Activated CD8-positive, alpha-beta memory T cell treated with anti-CD3 and anti-CD28 coated beads, Interleukin-2, amount 50 U/mL, for 24 hours (primary cell): ENCODE results near the gene ART5.

Experiments used
- DNase-seq: peaks from one replicate; pipeline ENCODE4 v3.0.0-alpha.2; 2020; ENCODE audit errors: extremely low read depth

The ART5 gene, protein sequence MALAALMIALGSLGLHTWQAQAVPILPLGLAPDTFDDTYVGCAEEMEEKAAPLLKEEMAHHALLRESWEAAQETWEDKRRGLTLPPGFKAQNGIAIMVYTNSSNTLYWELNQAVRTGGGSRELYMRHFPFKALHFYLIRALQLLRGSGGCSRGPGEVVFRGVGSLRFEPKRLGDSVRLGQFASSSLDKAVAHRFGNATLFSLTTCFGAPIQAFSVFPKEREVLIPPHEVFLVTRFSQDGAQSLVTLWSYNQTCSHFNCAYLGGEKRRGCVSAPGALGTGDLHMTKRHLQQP

DNA sequence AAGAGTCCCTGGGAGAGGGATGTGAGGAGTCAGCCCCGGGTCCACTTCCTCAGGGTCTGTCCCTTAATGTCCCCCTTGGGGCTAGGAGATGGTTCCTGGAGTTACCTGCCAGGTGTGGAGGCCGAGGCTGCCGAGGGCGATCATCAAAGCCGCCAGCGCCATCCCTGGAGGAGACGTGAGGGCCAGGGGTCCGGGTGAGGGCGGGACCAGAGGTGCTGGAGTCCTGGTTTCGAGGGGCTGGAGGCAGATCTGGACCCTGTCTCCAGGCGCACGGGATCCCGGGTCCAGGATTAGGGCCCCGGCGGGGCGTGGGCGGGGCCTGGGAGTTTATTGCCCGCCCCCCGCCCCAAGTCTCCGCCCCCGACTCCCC is at the start of gene ART5:
Gene ART5, minus strand, starts transcription at position 292 of the 370 bp plus-strand sequence. Its CDS starts 130 bp downstream, at position 162.
- no peak for DNase-seq

DNA sequence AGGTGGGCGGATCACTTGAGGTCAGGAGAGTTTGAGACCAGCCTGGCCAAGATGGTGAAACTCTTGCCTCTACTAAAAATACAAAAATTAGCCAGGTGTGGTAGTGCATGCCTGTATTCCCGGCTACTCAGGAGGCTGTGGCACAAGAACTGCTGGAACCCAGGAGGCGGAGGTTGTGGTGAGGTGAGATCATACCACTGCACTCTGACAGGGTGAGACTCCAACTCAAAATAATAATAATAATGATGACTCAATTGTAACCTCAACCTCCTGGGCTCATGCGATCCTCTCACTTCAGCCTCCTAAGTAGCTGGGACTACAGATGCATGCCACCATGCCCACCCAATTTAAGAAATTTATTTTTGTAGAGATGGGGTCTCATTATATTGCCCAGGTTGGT is 45.0 kb upstream of the ART5 start:
- no peak for DNase-seq

DNA sequence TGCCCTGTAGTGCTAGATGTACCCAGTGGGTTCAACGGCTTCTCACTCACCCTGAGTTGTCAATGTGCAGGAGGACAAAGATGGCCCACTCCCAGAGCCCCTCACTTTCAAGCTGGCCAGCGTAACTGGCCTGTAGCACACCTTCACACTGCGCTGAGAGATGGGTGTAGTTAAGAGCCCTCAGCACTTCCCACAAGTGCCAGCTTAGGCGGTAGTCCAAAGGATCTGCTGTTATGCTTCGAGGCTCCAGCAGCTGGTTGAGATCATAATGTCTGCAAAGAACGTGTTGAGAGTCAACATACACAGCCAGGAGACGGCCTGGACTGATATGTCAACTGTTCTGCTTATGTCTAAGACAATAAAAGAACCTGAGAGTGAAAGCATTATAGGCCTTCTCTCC is 44.1 kb upstream of the ART5 start:
- DNase-seq = no peak

- DNase-seq = no peak
These were observed 43.0 kb upstream of the ART5 start for GRCh38 chr11:3684819-3685172.

DNA sequence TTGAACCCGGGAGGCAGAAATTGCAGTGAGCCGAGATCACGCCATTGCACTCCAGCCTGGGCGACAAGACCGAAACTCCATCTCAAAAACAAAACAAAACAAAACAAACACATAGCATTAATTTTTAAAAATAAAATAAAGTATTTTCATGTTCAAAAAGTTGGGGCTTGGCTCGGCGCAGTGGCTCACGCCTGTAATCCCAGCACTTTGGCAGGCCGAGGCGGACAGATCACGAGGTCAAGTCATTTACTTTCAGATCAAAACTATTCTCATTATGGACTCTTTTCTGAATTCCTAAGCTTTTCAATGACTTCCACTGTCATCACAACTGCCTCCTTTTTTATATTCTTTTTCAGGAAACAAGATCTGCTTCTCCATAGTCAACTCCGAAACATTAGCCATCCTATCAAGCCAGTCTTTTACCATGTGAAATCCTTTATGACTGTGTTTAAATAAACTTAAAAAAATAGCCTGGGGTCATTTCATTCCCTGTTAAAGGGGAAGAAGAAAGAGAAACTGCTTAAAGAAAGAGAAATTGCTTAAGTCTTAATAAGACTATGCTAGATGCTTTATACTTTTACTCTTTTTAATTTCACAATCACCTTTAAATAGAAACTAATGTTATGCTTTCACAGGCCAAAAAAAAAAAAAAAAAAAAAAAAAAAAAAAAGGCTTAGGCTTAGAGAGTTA is 42.5 kb upstream of the ART5 start:
- no peak for DNase-seq

DNA sequence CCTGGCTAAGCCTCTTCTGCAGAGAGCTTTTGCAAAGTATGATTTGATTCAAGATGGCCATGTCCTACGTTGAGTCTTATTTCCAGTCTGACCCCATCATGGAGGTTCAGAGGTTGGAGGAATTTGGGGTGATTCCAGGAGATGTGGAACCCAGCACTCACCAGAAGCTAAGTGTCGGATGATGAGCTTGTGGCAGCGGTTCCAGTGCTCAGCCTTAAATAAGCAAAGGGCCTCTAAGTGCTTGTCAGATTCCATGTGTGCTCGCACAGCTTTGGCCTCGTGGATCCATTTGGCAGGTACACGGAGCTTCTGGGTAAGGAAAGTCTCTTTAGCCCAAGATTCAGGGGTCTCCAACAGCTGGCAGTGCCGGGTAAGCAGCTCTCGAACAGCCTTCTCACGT is 41.2 kb upstream of the ART5 start:
- DNase-seq = no peak

DNA sequence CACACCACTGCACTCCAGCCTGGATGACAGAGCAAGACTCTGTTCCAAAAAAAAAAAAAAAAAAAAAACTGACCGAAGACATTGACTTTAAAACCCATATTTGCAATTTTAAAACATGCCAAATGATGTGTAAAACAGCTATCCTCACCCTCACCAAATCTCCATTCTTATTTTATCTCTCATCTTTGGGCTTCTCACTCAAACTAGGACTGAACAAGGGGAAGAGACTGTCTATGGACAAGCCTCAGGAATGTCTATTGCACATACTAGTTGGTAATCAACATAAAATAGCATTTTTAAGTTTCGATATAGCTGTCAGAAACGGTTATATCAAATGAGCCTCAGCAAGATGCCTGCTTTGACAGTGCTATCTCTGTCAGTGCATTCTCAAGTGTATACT is 37.3 kb upstream of the ART5 start:
- no peak for DNase-seq

GRCh38 chr11:3675971-3676370 is 34.2 kb upstream of the ART5 start:
- DNase-seq = no peak

GRCh38 chr11:3674189-3674588 is 32.4 kb upstream of the ART5 start:
- no peak for DNase-seq

- DNase-seq = no peak
These were observed 29.8 kb upstream of the ART5 start, which contains the start of gene CHRNA10 for GRCh38 chr11:3671334-3672254. Gene CHRNA10, minus strand, starts transcription at chr11:3671384. Its CDS starts 72 bp downstream, at chr11:3671312.

DNA sequence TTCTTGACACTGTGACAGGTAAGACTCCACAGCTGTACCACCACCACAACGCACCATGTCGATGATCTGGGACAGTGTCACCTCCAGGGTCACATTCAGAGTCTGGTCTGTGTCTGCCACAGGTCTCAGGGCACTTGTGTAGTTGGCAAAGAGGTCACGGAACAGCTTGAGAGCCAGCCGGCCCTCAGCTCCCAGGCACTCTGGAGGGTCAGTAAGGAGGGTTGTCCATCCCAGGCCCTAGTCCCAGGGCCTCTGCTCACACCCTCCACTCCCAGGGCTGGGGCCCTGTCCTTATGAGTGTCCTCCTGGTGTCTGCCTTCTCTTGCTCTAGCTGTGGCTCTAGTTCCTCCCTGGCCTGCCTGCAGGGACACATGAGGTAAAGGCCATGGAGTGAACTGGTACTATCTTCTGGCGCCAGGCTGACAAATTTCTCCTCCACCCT is 28.0 kb upstream of the ART5 start:
- DNase-seq = no peak

DNA sequence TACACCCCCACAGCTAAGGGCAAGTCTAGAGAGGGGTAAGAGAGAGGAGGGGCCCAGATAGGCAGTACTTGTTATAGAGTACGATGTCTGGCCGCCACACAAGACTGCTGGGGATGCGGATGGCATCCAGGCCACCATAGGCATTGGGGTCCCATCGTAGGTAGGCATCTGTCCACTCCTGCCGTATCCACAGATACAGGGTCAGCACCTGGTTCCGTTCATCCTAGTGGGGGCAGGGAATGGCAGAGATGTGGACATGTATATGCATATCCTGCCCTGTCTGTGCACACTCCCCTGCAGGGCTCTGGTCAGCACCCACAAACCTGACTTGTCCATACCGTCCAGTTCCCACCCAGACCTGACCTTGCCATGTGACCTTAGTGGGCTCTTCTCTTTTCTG is 27.3 kb upstream of the ART5 start:
- DNase-seq = no peak

- DNase-seq = no peak
These were observed 25.6 kb upstream of the ART5 start for GRCh38 chr11:3667149-3668035.

DNA sequence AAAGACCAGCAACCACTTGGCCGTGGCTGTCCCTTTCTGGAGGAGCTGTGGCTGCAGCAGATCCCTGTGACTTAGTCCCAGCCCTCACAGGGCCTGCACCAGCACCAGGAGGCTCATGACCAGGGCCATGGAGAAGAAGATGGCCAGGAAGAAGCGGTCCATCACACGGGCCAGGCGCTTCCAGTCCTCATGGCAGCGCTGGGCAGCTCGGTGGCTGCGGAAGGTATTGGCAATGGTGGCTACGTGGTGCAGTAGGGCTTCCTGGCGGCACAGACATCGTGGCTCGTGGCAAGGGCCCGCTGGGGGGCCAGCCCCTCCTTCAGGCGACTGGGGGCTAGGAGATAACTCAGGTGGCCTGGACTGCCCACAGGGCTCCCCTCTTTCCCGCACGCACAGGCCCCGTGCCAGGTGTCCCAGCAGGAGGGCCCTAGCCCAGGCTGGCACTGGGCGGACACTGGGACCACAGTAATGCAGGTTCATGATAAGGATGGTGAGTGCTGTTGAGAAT is 24.3 kb upstream of the ART5 start:
- DNase-seq = no peak

DNA sequence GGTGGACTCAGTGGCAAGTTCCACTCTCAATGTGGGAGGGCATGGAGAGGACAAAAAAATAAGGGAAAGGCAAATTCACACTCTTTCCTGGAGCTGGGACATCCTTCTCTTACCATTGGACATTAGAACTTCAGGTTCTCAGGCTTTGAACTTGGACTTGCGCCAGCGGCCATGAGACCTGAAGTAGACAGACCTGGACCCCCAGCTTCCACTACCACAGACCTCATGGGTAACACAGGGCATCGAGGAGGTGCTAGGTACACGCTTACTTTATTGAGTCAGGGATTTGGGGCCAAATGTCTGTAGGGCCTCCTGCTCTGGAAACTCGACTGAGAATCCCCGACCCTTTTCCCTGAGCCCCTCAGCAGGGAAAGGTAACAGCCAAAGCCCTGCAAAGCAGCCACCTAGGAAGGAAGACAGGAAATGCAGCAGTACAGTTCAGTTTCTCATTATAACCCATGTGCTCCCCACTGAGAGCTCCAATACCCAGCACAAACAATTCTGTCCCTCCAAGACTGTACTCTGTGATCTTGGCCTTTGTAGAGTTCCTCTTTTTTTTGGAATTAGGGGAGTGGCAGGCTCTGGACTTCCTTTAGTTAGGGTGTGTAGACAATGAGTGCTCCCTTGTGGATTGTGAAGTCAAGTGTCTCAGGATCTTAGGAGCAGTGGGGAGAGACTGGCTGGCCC is 23.7 kb upstream of the ART5 start:
- no peak for DNase-seq

- no peak for DNase-seq
These were observed 22.3 kb upstream of the ART5 start for GRCh38 chr11:3664032-3664630.

- no peak for DNase-seq
These were observed 21.1 kb upstream of the ART5 start for GRCh38 chr11:3662856-3663255.

DNA sequence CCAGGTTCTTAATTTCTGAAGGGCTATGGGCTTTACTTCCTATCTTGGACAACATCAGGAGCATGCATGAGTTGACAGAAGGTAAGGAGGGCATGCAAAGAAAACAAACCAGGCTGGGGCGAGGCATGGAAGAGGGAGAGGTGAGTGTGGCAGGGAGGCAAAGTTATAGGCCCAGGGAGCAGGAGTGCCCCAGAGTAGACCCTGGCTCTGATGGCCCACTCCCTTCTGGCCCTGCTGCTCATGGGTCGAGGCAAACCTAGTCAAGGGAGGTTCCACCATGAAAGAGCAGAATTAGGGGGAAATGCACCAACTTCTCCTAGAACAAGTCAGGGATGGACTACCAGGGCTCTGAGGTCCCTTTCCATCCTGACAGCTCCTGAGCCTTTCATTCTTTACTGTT is 19.2 kb upstream of the ART5 start:
- no peak for DNase-seq

DNA sequence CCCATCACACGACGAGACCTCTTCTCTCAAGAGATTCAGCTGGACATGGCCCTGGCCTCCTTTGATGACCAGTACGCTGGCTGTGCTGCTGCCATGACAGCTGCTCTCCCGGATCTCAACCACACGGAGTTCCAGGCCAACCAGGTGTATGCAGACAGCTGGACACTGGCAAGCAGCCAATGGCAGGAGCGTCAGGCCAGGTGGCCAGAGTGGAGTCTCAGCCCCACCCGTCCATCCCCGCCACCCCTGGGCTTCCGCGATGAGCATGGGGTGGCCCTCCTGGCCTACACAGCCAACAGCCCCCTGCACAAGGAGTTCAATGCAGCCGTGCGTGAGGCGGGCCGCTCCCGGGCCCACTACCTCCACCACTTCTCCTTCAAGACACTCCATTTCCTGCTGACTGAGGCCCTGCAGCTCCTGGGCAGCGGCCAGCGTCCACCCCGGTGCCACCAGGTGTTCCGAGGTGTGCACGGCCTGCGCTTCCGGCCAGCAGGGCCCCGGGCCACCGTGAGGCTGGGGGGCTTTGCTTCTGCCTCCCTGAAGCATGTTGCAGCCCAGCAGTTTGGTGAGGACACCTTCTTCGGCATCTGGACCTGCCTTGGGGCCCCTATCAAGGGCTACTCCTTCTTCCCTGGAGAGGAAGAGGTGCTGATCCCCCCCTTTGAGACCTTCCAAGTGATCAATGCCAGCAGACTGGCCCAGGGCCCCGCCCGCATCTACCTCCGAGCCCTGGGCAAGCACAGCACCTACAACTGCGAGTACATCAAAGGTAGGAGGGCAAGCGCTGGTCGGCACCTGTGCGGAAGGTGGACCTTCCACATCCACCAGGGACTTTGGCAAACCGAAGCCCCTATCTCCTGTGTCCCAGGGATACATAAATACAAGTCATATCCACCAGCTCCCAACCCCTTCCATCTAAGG is 18.1 kb upstream of the ART5 start:
- no peak for DNase-seq
